Osteoblast (primary cell): Measurements from ENCODE around the gene TPSD1. TPM values are rescaled to one million over a fixed set of nuclear protein-coding genes. Genes with fewer than 3 reads are reported as not detected.
"Not testable (repeated sequence)": the region's sequence is repeated elsewhere in the genome, so short reads cannot be mapped to it uniquely, and the experiment has no call there.

Experiments used
- DNase-seq: peaks from one replicate; pipeline ENCODE4 v3.0.0; 2011; ENCODE audit warnings: low spot score, mixed read lengths; ENCODE audit not compliant: insufficient read length; ENCODE audit errors: missing footprints
- H2AFZ ChIP-seq: 2 replicates; pipeline ENCODE4 v1.6.0; 2011; ENCODE audit warnings: mild to moderate bottlenecking, low read length
- H3K27ac ChIP-seq: 2 replicates; pipeline ENCODE4 v1.5.1; 2011; ENCODE audit warnings: mild to moderate bottlenecking, low read depth, low read length, moderate library complexity
- H3K27me3 ChIP-seq: 2 replicates; pipeline ENCODE4 v1.6.0; 2012; ENCODE audit warnings: mild to moderate bottlenecking, control low read depth, inconsistent platforms, low read length, moderate library complexity; ENCODE audit not compliant: insufficient read depth
- H3K36me3 ChIP-seq: 2 replicates; pipeline ENCODE4 v1.5.1; 2011; ENCODE audit warnings: mild to moderate bottlenecking, low read length, control low read depth, moderate library complexity; ENCODE audit not compliant: insufficient read depth
- H3K4me1 ChIP-seq: 2 replicates; pipeline ENCODE4 v1.5.1; 2011; ENCODE audit warnings: mild to moderate bottlenecking, low read length, control low read depth, moderate library complexity; ENCODE audit not compliant: insufficient read depth
- H3K4me2 ChIP-seq: 2 replicates; pipeline ENCODE4 v1.6.0; 2011; ENCODE audit warnings: mild to moderate bottlenecking, low read length; ENCODE audit not compliant: insufficient read depth
- H3K4me3 ChIP-seq: fragments of 200-600 bp; sonication (generic); 3 replicates; pipeline ENCODE4 v1.5.1; 2012; ENCODE audit warnings: mild to moderate bottlenecking, low read length, inconsistent platforms; ENCODE audit not compliant: insufficient read depth
- H3K79me2 ChIP-seq: 2 replicates; pipeline ENCODE4 v1.6.0; 2012; ENCODE audit warnings: mild to moderate bottlenecking, low read length, control low read depth, inconsistent platforms; ENCODE audit not compliant: insufficient read depth
- H3K9me3 ChIP-seq: 2 replicates; pipeline ENCODE4 v1.5.1; 2011; ENCODE audit warnings: low read depth, low read length, control low read depth
- H4K20me1 ChIP-seq: 2 replicates; pipeline ENCODE4 v1.6.0; 2012; ENCODE audit warnings: mild to moderate bottlenecking, low read length, control low read depth; ENCODE audit not compliant: insufficient read depth
- total RNA-seq: library from RNA; depleted of rRNA; stranded (reverse); fragments of >200 nt; gene quantifications from 2 replicates; pipeline ENCODE4 v1.2.3, GENCODE V29; 2012
- TF ChIP-seq, protein P1 (sequence below): IDR thresholded peaks from 2 replicates; pipeline ENCODE4 v1.5.1; 2011; ENCODE audit warnings: mild to moderate bottlenecking, low read depth, low read length, moderate library complexity; ENCODE audit errors: extremely low read depth

TPSD1 gene
- not detected in 2 replicates for total RNA-seq

DNA sequence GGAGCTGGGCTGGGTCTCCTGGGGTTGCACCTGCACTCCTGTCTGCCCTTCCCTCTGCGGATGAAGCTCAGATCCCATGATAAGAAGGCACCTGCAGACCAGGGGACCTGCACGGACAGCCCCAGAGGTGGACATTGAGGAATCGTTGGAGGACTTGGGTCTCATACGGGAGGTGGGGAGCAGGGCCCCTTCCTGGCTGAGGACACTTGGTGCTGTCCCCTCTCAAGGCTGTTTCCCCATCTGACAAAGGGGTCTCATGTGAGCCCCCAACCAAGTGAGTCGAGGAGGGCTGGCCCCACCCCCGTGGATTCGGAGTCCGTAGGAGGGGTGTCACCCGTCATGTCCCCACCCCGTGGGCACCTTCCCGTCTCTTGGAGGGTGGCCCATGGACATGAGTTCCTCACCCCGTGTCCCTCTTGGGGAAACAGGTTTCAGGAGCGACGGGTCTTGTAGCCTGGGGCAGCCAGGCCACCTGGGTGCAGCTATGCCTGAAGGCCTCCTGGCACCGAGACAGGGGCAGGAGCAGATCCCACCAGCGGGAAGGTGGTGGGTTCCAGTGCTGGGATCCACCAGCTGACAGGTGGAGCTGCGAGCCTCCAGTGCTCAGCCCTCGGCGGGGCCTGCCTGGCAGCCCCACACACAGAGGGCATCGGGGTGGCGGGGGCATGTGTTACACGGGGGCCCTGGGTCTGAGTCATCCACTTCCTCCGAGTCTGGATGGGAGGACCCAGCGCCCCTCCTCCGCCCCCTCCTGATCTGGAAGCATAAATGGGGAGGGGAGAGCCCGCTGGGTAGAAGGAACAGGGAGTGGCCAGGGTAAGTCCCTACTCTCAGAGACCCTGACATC lies at the start of gene TPSD1:
Gene TPSD1 (plus strand): TSS at position 794 of the 847 bp plus-strand sequence. CDS start 212 bp downstream, outside the sequence.
- not testable (repeated sequence) for H3K4me2 ChIP-seq, H3K27ac ChIP-seq

GRCh38 chr16:1206326-1206725 lies 49.5 kb upstream of the TPSD1 start:
- Histone ChIP-seq H3K4me2 (no peak overlapping the region), H3K27ac (no peak overlapping the region), H3K36me3 (no peaks in the 10 kb centered on the region), H3K79me2 (no peaks in the 10 kb centered on the region), H3K4me3 (no peak overlapping the region), H3K9me3 (no peaks in the 10 kb centered on the region), H3K27me3 (no peaks in the 10 kb centered on the region), H2AFZ (no peak overlapping the region), H4K20me1 (no peaks in the 10 kb centered on the region), H3K4me1 (no peaks in the 10 kb centered on the region)
- DNase-seq = no peak
- TF ChIP-seq, protein P1, sequence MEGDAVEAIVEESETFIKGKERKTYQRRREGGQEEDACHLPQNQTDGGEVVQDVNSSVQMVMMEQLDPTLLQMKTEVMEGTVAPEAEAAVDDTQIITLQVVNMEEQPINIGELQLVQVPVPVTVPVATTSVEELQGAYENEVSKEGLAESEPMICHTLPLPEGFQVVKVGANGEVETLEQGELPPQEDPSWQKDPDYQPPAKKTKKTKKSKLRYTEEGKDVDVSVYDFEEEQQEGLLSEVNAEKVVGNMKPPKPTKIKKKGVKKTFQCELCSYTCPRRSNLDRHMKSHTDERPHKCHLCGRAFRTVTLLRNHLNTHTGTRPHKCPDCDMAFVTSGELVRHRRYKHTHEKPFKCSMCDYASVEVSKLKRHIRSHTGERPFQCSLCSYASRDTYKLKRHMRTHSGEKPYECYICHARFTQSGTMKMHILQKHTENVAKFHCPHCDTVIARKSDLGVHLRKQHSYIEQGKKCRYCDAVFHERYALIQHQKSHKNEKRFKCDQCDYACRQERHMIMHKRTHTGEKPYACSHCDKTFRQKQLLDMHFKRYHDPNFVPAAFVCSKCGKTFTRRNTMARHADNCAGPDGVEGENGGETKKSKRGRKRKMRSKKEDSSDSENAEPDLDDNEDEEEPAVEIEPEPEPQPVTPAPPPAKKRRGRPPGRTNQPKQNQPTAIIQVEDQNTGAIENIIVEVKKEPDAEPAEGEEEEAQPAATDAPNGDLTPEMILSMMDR = no peak

More for the DNA sequence above, at the start of gene TPSD1:
- H3K4me3 ChIP-seq, H3K4me1 ChIP-seq, H2AFZ ChIP-seq, H3K9me3 ChIP-seq, H3K36me3 ChIP-seq, H3K79me2 ChIP-seq, H4K20me1 ChIP-seq, DNase-seq: not testable (repeated sequence)
- peaks cover 15% of the 10 kb centered on the region for H3K27me3 ChIP-seq

DNA sequence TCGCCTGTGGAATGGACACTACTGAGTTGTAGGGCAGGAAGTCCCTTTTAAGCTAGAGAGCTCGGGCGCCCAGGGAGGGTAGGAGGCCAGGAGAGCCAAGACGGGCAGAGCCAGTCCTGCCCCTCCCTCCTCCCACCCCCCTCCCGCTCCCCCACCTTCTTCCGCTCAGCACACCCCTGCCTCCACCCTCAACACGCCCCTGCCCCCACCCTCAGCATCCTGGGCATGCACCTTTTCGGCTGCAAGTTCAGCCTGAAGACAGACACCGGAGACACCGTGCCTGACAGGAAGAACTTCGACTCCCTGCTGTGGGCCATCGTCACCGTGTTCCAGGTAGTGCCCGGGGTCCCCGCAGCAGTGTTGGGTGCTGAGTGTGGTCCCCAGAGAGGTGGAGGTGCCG lies 49.1 kb upstream of the TPSD1 start:
- H3K36me3 ChIP-seq = no peaks in the 10 kb centered on the region
- no peaks in the 10 kb centered on the region for H3K4me1 ChIP-seq
- H3K9me3 ChIP-seq = no peaks in the 10 kb centered on the region
- no peak for DNase-seq
- H3K4me3 ChIP-seq = no peak overlapping the region
- no peak overlapping the region for H3K4me2 ChIP-seq
- no peaks in the 10 kb centered on the region for H4K20me1 ChIP-seq
- H3K27me3 ChIP-seq = no peaks in the 10 kb centered on the region
- H3K79me2 ChIP-seq = no peaks in the 10 kb centered on the region
- H3K27ac ChIP-seq = no peak overlapping the region
- TF ChIP-seq, protein P1 = no peak
- no peak overlapping the region for H2AFZ ChIP-seq

DNA sequence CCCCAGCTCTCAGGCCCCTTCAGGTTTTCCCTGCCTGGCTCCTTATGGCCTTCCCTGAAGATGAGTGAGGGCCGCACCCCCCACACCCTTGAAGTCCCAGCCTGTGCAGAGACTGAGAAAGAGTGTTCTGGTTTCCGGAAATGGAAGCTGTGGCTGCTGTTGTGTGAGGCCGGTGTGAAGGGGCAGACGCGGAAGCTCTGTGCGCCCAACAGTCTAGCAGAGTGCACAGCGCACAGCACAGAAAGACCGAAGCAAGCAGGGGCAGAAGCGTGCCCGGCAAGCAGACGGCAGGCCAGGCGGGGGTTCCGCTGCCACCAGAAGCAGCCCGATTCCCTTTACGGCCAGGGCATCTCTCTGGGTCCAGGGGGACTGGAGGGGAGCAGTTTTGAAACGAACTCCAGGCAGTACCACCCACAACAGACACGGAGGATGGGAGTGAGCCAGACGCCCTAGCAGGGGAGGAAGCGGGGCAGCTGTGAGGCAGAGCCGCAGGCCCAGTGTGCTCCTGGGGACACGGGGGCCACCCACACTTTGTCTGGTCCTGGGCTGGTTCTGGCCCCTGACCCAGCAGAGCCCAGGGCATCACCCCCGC lies 47.5 kb upstream of the TPSD1 start:
- Histone ChIP-seq H3K27ac (no peak overlapping the region), H3K36me3 (no peaks in the 10 kb centered on the region), H3K4me1 (no peaks in the 10 kb centered on the region), H3K27me3 (no peaks in the 10 kb centered on the region), H3K4me2 (no peak overlapping the region), H3K4me3 (no peak overlapping the region), H3K9me3 (no peaks in the 10 kb centered on the region), H2AFZ (no peak overlapping the region), H4K20me1 (no peaks in the 10 kb centered on the region), H3K79me2 (no peaks in the 10 kb centered on the region)
- TF ChIP-seq, protein P1 = no peak
- no peak for DNase-seq
